ENCODE measurements around the gene ANXA8L1.

DNA sequence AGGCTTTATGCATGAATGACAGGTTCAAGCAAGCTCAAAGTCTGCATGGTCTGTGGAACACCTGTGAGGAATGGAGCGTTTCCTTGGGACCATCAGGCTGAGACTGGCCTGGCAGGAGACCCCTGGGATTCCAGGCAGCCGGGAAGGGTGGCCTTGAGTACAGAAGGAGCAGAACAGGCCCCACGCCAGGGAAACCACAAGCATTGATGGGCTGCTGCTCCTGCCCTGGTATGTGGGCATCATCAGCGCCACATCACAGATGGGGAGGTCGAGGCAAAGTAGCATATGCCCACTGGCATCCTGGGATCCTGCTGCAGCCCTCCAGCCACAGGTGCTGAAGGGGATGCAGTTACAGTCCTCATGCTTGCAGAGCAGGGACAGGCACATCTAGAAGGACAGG is 47.9 kb upstream of the ANXA8L1 start:
- TF ChIP-seq KLF1 (tag by site-specific recombination; IDR thresholded peaks at IDR 0.05) (no peak), ZNF175 (tag by site-specific recombination; IDR thresholded peaks at IDR 0.05) (no peak), ZNF391 (tag by site-specific recombination; IDR thresholded peaks at IDR 0.05; ENCODE audit: borderline replicate concordance, low read depth) (no peak), ZNF548 (tag by site-specific recombination; IDR thresholded peaks at IDR 0.05) (no peak), YY1 (tag by site-specific recombination; IDR thresholded peaks at IDR 0.05) (no peak), ZNF24 (tag by site-specific recombination; IDR thresholded peaks at IDR 0.05) (no peak), ZNF121 (tag by site-specific recombination; IDR thresholded peaks at IDR 0.05) (no peak), ZNF16 (tag by site-specific recombination; IDR thresholded peaks at IDR 0.05; ENCODE audit: low read depth) (no peak), ZNF266 (tag by site-specific recombination; IDR thresholded peaks at IDR 0.05; ENCODE audit: low read depth) (no peak), ZIC2 (tag by site-specific recombination; IDR thresholded peaks at IDR 0.05) (no peak)
- TF ChIP-seq, protein P1, sequence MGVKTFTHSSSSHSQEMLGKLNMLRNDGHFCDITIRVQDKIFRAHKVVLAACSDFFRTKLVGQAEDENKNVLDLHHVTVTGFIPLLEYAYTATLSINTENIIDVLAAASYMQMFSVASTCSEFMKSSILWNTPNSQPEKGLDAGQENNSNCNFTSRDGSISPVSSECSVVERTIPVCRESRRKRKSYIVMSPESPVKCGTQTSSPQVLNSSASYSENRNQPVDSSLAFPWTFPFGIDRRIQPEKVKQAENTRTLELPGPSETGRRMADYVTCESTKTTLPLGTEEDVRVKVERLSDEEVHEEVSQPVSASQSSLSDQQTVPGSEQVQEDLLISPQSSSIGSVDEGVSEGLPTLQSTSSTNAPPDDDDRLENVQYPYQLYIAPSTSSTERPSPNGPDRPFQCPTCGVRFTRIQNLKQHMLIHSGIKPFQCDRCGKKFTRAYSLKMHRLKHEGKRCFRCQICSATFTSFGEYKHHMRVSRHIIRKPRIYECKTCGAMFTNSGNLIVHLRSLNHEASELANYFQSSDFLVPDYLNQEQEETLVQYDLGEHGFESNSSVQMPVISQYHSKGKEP (tag by site-specific recombination; IDR thresholded peaks at IDR 0.05): no peak
- TF ChIP-seq, protein P2, sequence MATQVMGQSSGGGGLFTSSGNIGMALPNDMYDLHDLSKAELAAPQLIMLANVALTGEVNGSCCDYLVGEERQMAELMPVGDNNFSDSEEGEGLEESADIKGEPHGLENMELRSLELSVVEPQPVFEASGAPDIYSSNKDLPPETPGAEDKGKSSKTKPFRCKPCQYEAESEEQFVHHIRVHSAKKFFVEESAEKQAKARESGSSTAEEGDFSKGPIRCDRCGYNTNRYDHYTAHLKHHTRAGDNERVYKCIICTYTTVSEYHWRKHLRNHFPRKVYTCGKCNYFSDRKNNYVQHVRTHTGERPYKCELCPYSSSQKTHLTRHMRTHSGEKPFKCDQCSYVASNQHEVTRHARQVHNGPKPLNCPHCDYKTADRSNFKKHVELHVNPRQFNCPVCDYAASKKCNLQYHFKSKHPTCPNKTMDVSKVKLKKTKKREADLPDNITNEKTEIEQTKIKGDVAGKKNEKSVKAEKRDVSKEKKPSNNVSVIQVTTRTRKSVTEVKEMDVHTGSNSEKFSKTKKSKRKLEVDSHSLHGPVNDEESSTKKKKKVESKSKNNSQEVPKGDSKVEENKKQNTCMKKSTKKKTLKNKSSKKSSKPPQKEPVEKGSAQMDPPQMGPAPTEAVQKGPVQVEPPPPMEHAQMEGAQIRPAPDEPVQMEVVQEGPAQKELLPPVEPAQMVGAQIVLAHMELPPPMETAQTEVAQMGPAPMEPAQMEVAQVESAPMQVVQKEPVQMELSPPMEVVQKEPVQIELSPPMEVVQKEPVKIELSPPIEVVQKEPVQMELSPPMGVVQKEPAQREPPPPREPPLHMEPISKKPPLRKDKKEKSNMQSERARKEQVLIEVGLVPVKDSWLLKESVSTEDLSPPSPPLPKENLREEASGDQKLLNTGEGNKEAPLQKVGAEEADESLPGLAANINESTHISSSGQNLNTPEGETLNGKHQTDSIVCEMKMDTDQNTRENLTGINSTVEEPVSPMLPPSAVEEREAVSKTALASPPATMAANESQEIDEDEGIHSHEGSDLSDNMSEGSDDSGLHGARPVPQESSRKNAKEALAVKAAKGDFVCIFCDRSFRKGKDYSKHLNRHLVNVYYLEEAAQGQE (tag by site-specific recombination; IDR thresholded peaks at IDR 0.05): no peak
- TF ChIP-seq, protein P3, sequence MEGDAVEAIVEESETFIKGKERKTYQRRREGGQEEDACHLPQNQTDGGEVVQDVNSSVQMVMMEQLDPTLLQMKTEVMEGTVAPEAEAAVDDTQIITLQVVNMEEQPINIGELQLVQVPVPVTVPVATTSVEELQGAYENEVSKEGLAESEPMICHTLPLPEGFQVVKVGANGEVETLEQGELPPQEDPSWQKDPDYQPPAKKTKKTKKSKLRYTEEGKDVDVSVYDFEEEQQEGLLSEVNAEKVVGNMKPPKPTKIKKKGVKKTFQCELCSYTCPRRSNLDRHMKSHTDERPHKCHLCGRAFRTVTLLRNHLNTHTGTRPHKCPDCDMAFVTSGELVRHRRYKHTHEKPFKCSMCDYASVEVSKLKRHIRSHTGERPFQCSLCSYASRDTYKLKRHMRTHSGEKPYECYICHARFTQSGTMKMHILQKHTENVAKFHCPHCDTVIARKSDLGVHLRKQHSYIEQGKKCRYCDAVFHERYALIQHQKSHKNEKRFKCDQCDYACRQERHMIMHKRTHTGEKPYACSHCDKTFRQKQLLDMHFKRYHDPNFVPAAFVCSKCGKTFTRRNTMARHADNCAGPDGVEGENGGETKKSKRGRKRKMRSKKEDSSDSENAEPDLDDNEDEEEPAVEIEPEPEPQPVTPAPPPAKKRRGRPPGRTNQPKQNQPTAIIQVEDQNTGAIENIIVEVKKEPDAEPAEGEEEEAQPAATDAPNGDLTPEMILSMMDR (tag by site-specific recombination; IDR thresholded peaks at IDR 0.05): no peak
- TF ChIP-seq, protein P4, sequence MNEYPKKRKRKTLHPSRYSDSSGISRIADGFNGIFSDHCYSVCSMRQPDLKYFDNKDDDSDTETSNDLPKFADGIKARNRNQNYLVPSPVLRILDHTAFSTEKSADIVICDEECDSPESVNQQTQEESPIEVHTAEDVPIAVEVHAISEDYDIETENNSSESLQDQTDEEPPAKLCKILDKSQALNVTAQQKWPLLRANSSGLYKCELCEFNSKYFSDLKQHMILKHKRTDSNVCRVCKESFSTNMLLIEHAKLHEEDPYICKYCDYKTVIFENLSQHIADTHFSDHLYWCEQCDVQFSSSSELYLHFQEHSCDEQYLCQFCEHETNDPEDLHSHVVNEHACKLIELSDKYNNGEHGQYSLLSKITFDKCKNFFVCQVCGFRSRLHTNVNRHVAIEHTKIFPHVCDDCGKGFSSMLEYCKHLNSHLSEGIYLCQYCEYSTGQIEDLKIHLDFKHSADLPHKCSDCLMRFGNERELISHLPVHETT (tag by site-specific recombination; IDR thresholded peaks at IDR 0.05): no peak

Measured in HEK293 (cell line).